Heart right ventricle (tissue), 16 donors: ENCODE measurements around the gene MAPK7. TPM values are rescaled to one million over a fixed set of nuclear protein-coding genes. Genes with fewer than 3 reads are reported as not detected.

Experiments used
- ATAC-seq, 8 donors: fragments of 200-7000 bp; cut with Tn5 transposase; one replicate each; pipeline ENCODE4 v1.9.1; 2020; ENCODE audit warnings: mild to moderate bottlenecking in 8 of 8, moderate library complexity in 8 of 8, moderate number of reproducible peaks in 1 of 8
- DNase-seq, 2 donors: peaks; one replicate each; pipeline ENCODE4 v3.0.0-alpha.2; 2020
- H3K27ac ChIP-seq, 10 donors: fragments of 200-600 bp; sonication (generic) in 2 of 10; one replicate each; pipeline versions ENCODE4 v1.5.0 to v1.8.0; 2020 to 2022; ENCODE audit warnings: mild to moderate bottlenecking in 3 of 10
- H3K27me3 ChIP-seq, 7 donors: fragments of 200-600 bp; one replicate each; pipeline ENCODE4 v1.8.0; 2021 to 2022; ENCODE audit warnings: mild to moderate bottlenecking in 2 of 7
- H3K36me3 ChIP-seq, 9 donors: fragments of 200-600 bp; sonication (generic) in 1 of 9; one replicate each; pipeline versions ENCODE4 v1.5.0 to v1.8.0; 2020 to 2022; ENCODE audit warnings: mild to moderate bottlenecking in 2 of 9
- H3K4me1 ChIP-seq, 9 donors: fragments of 200-600 bp; sonication (generic) in 1 of 9; one replicate each; pipeline versions ENCODE4 v1.5.0 to v1.8.0; 2020 to 2022; ENCODE audit warnings: mild to moderate bottlenecking in 4 of 9
- H3K4me3 ChIP-seq, 10 donors: fragments of 200-600 bp; sonication (generic) in 2 of 10; one replicate each; pipeline versions ENCODE4 v1.5.0 to v1.8.0; 2020 to 2022; ENCODE audit warnings: mild to moderate bottlenecking in 7 of 10, moderate library complexity in 2 of 10
- H3K9me3 ChIP-seq, 11 donors: fragments of 200-600 bp in 10 of 11; sonication (generic) in 2 of 11; one replicate each; pipeline versions ENCODE4 v1.5.0 to v1.8.0; 2013 to 2022; ENCODE audit warnings: mild to moderate bottlenecking in 2 of 11, control low read depth in 1 of 11, moderate library complexity in 1 of 11
- CTCF ChIP-seq, 9 donors: fragments of 200-600 bp; sonication (generic) in 2 of 9; IDR thresholded peaks; one replicate each; pipeline versions ENCODE4 v1.5.0 to v1.8.0; 2021 to 2022; ENCODE audit warnings: antibody characterized with exemption in 9 of 9, mild to moderate bottlenecking in 5 of 9, moderate library complexity in 1 of 9
- WGBS, 2 donors: extraction: QIAGEN DNeasy Blood & Tissue Kit; methylation state at CpG; one replicate each; pipeline ENCODE4 v1.1.7; 2013; ENCODE audit warnings: inconsistent platforms in 1 of 2; 5-methylcytosine and 5-hydroxymethylcytosine counted together
- intact Hi-C, 10 donors: fragments of 100-400 bp; cut with DNase I; formaldehyde crosslinking; loops; one replicate each; pipeline versions ENCODE4 v1.11.1 to v1.14.2; 2022
- polyA plus RNA-seq, 2 donors: library from polyadenylated mRNA; stranded (reverse); fragments of 200-250 nt; gene quantifications; one replicate each; pipeline ENCODE4 v1.2.3, GENCODE V29; 2013
- total RNA-seq, 10 donors: library from RNA; stranded (reverse); fragmentation: NEBNext Ultra II Directional in 3 of 10; extraction: Animal tissue kit (Norgen Biotek cat#: 25700) in 3 of 10; gene quantifications; one replicate each; pipeline versions ENCODE4 v1.2.1 to v1.2.4, GENCODE V29; 2021 to 2023
- donor health status: Arrhythmogenic right ventricular cardiomyopathy.
- donor health status: ischemic (EF 13 %, LVEDD 7.1; RV severe dilation, severe dysfunction).
- donor health status: healthy with polysubstance abuse.
- donor health status: DM: no; HTN: yes; CAD: no.
- donor health status: DM: no; HTN: no; CAD: no.
- donor health status: ischemic (EF 25% LVEDD 6.9; RV normal size, moderate dysfunction).
- donor health status: ischemic (EF 25% LVEDD 5.7; RV mildly dilated, moderate dysfunction).
- donor health status: healthy.
- donor health status: DM: yes; HTN: yes; CAD: no.
- donor health status: Ischemic cardiomyopathy.
- donor health status: ischemic (EF 35%, LVEDD 5.7; RV mildly dilated, moderate dysfunction).
- donor health status: nonischemic (EF 11% LVEDD 7.7; RV severe dilation, severe dysfunction).
- donor health status: DM: yes; HTN: yes; CAD: no.
- donor health status: PGD.
- donor health status: ischemic (EF 29% LVEDD 5.4; RV normal size, mild dysfunction).
- donor health status: nonischemic (EF 23%, LVEDD 6.1; RV moderate dilation, normal function).

The MAPK7 gene
- total and polyA plus RNA-seq, 12 donors, result 7.3 to 16.6 (median 11.4) TPM

GRCh38 chr17:19344311-19345066 is 33.8 kb upstream of the MAPK7 start:
- no peak for TF ChIP-seq CTCF (IDR thresholded peaks at IDR 0.05)
- intact Hi-C loops, result no loop called here
- H3K27ac ChIP-seq, result no peak overlapping the region
- H3K27me3 ChIP-seq, result no peaks in the 10 kb centered on the region
- WGBS, 2 donors, result 75 to 86% methylated on average over 38 to 40 of the region's 40 CpGs
- no peaks in the 10 kb centered on the region for H3K9me3 ChIP-seq
- DNase-seq (no peak), ATAC-seq (peak in 1 of 8 donors; percentile 4)
- peaks cover 11 to 59% (median 39%) of the 10 kb centered on the region in 9 donors for H3K4me1 ChIP-seq
- H3K4me3 ChIP-seq, result no peak overlapping the region
- no peaks in the 10 kb centered on the region for H3K36me3 ChIP-seq

GRCh38 chr17:19345067-19345460 is 33.2 kb upstream of the MAPK7 start:
- Histone ChIP-seq H3K4me1 (peaks cover 11 to 59% (median 39%) of the 10 kb centered on the region in 9 donors), H3K27ac (no peak overlapping the region)
- intact Hi-C loops, result no loop called here

GRCh38 chr17:19345486-19346350 is 32.6 kb upstream of the MAPK7 start:
- H3K4me1 ChIP-seq, result peaks cover 11 to 59% (median 39%) of the 10 kb centered on the region in 9 donors
- TF ChIP-seq CTCF (IDR thresholded peaks at IDR 0.05), result no peak
- ATAC-seq, result no peak
- H3K9me3 ChIP-seq, result no peaks in the 10 kb centered on the region
- no peaks in the 10 kb centered on the region for H3K27me3 ChIP-seq
- no peaks in the 10 kb centered on the region for H3K36me3 ChIP-seq
- H3K4me3 ChIP-seq, result no peak overlapping the region
- peak overlapping the region in 9 of 10 donors; percentile 46 to 84 (median 77) for H3K27ac ChIP-seq
- intact Hi-C loops, result no loop called here
- WGBS, 2 donors, result 85% methylated on average over 13 of the region's 13 CpGs
- no peak for DNase-seq

More at GRCh38 chr17:19345067-19345460, 33.2 kb upstream of the MAPK7 start:
- no peaks in the 10 kb centered on the region for H3K36me3 ChIP-seq
- WGBS, 2 donors, result 93 to 94% methylated on average over 7 of the region's 7 CpGs
- no peak overlapping the region for H3K4me3 ChIP-seq
- no peak for ATAC-seq
- no peaks in the 10 kb centered on the region for H3K27me3 ChIP-seq
- no peak for TF ChIP-seq CTCF (IDR thresholded peaks at IDR 0.05)
- no peak for DNase-seq
- no peaks in the 10 kb centered on the region for H3K9me3 ChIP-seq
